ENCODE measurements around the gene AGER. TPM values are rescaled to one million over a fixed set of nuclear protein-coding genes. Genes with fewer than 3 reads are reported as not detected.

The AGER gene
- total and polyA plus RNA-seq, 4 donors: 1.4 to 16.5 (median 9.6) TPM

- H3K4me3 ChIP-seq (ENCODE audit: low read length in 2 of 2): peak within 1 kb of the TSS; percentile 45 to 54
- intact Hi-C loops (cut with DNase I): loop anchor here in 1 of 2 donors (1.0 to 10.0 kb wide), 6 partner anchors 23 to 636 kb away; partner anchors contain the start of genes DDX39B, DXO, FKBPL and PPT2
- ATAC-seq (ENCODE audit: low FRiP score) (peak; percentile 93), DNase-seq (peak; percentile 95 to 98)
- 0% methylated on average over 33 of the region's 33 CpGs for WGBS, 2 donors
- no peaks in the 10 kb centered on the region for H3K36me3 ChIP-seq (ENCODE audit: control insufficient read depth in 1 of 2, insufficient read depth in 2 of 2, low read length in 1 of 2)
- H3K9me3 ChIP-seq (ENCODE audit: control insufficient read depth, low read length): no peaks in the 10 kb centered on the region
- peaks cover 0 to 2% of the 10 kb centered on the region in 2 donors for H3K4me1 ChIP-seq (ENCODE audit: control insufficient read depth in 1 of 2, insufficient read depth in 2 of 2, low read length in 2 of 2)
- H3K27me3 ChIP-seq (ENCODE audit: control insufficient read depth in 1 of 2, insufficient read depth in 2 of 2, low read length in 1 of 2): no peaks in the 10 kb centered on the region
- H3K27ac ChIP-seq (ENCODE audit: low read depth in 1 of 2, low read length in 2 of 2): peak within 1 kb of the TSS; percentile 95
Measured at GRCh38 chr6:32177788-32178546, 6.1 kb downstream of the AGER start, which contains the start of gene RNF5. Gene RNF5, plus strand, starts transcription at chr6:32178405. Its CDS starts 107 bp downstream, at chr6:32178512.

- intact Hi-C loops (cut with DNase I): loop anchor here in 1 of 2 donors (2.0 to 10.0 kb wide), 5 partner anchors 22 to 635 kb away; partner anchors contain the start of genes DDX39B, DXO, PPT2 and ZBTB12
- Histone ChIP-seq H3K4me1 (ENCODE audit: control insufficient read depth in 1 of 2, insufficient read depth in 2 of 2, low read length in 2 of 2) (peaks cover 0 to 2% of the 10 kb centered on the region in 2 donors), H3K36me3 (ENCODE audit: control insufficient read depth in 1 of 2, insufficient read depth in 2 of 2, low read length in 1 of 2) (no peaks in the 10 kb centered on the region), H3K27me3 (ENCODE audit: control insufficient read depth in 1 of 2, insufficient read depth in 2 of 2, low read length in 1 of 2) (no peaks in the 10 kb centered on the region), H3K27ac (ENCODE audit: low read depth in 1 of 2, low read length in 2 of 2) (peak overlapping the region; percentile 95), H3K9me3 (ENCODE audit: control insufficient read depth, low read length) (no peaks in the 10 kb centered on the region), H3K4me3 (ENCODE audit: low read length in 2 of 2) (peak overlapping the region; percentile 44 to 45)
- 0 to 1% methylated on average over 20 of the region's 20 CpGs for WGBS, 2 donors
- peak; percentile 45 for ATAC-seq (ENCODE audit: low FRiP score)
- DNase-seq: no peak
Measured at GRCh38 chr6:32177183-32177787, 6.8 kb downstream of the AGER start.

- H3K27ac ChIP-seq (ENCODE audit: low read depth in 1 of 2, low read length in 2 of 2): peak overlapping the region; percentile 95
- no peak for ATAC-seq (ENCODE audit: low FRiP score)
- no peaks in the 10 kb centered on the region for H3K27me3 ChIP-seq (ENCODE audit: control insufficient read depth in 1 of 2, insufficient read depth in 2 of 2, low read length in 1 of 2)
- no peaks in the 10 kb centered on the region for H3K9me3 ChIP-seq (ENCODE audit: control insufficient read depth, low read length)
- peak; percentile 17 to 32 for DNase-seq
- intact Hi-C loops (cut with DNase I): loop anchor here in 1 of 2 donors (2.0 to 10.0 kb wide), 5 partner anchors 22 to 634 kb away; partner anchors contain the start of genes DDX39B, DXO, PPT2 and ZBTB12
- 5 to 11% methylated on average over 5 of the region's 5 CpGs for WGBS, 2 donors
- peaks cover 0 to 2% of the 10 kb centered on the region in 2 donors for H3K4me1 ChIP-seq (ENCODE audit: control insufficient read depth in 1 of 2, insufficient read depth in 2 of 2, low read length in 2 of 2)
- H3K36me3 ChIP-seq (ENCODE audit: control insufficient read depth in 1 of 2, insufficient read depth in 2 of 2, low read length in 1 of 2): no peaks in the 10 kb centered on the region
- peak overlapping the region; percentile 44 to 45 for H3K4me3 ChIP-seq (ENCODE audit: low read length in 2 of 2)
Measured at GRCh38 chr6:32176476-32177182, 7.4 kb downstream of the AGER start.

- DNase-seq (peak; percentile 98 to 99), ATAC-seq (ENCODE audit: low FRiP score) (peak; percentile 84)
- peaks cover 0 to 2% of the 10 kb centered on the region in 2 donors for H3K4me1 ChIP-seq (ENCODE audit: control insufficient read depth in 1 of 2, insufficient read depth in 2 of 2, low read length in 2 of 2)
- intact Hi-C loops (cut with DNase I): loop anchor here in 1 of 2 donors (2.0 to 10.0 kb wide), 5 partner anchors 21 to 634 kb away; partner anchors contain the start of genes DDX39B, DXO, PPT2 and ZBTB12
- WGBS, 2 donors: 0 to 1% methylated on average over 19 to 27 of the region's 27 CpGs
- H3K27me3 ChIP-seq (ENCODE audit: control insufficient read depth in 1 of 2, insufficient read depth in 2 of 2, low read length in 1 of 2): no peaks in the 10 kb centered on the region
- peak within 1 kb of the TSS; percentile 95 for H3K27ac ChIP-seq (ENCODE audit: low read depth in 1 of 2, low read length in 2 of 2)
- no peaks in the 10 kb centered on the region for H3K36me3 ChIP-seq (ENCODE audit: control insufficient read depth in 1 of 2, insufficient read depth in 2 of 2, low read length in 1 of 2)
- peak within 1 kb of the TSS; percentile 94 to 95 for H3K4me3 ChIP-seq (ENCODE audit: low read length in 2 of 2)
- H3K9me3 ChIP-seq (ENCODE audit: control insufficient read depth, low read length): no peaks in the 10 kb centered on the region
Measured at GRCh38 chr6:32175711-32176475, 8.2 kb downstream of the AGER start, which contains the start of gene AGPAT1. Gene AGPAT1, minus strand, starts transcription at chr6:32176084. Its CDS starts 4,588 bp downstream, at chr6:32171496.

GRCh38 chr6:32175322-32175710 is 8.7 kb downstream of the AGER start:
- intact Hi-C loops (cut with DNase I): loop anchor here in 1 of 2 donors (5.0 to 10.0 kb wide), 4 partner anchors 201 to 633 kb away; partner anchors contain the start of genes DDX39B, DXO and ZBTB12
- ATAC-seq (ENCODE audit: low FRiP score): no peak
- peaks cover 0 to 2% of the 10 kb centered on the region in 2 donors for H3K4me1 ChIP-seq (ENCODE audit: control insufficient read depth in 1 of 2, insufficient read depth in 2 of 2, low read length in 2 of 2)
- DNase-seq: peak in 1 of 2 donors; percentile 0
- no peaks in the 10 kb centered on the region for H3K9me3 ChIP-seq (ENCODE audit: control insufficient read depth, low read length)
- 0 to 5% methylated on average over 2 of the region's 2 CpGs for WGBS, 2 donors
- no peaks in the 10 kb centered on the region for H3K27me3 ChIP-seq (ENCODE audit: control insufficient read depth in 1 of 2, insufficient read depth in 2 of 2, low read length in 1 of 2)
- no peaks in the 10 kb centered on the region for H3K36me3 ChIP-seq (ENCODE audit: control insufficient read depth in 1 of 2, insufficient read depth in 2 of 2, low read length in 1 of 2)
- H3K27ac ChIP-seq (ENCODE audit: low read depth in 1 of 2, low read length in 2 of 2): peak overlapping the region in 1 of 2 donors; percentile 68
- peak overlapping the region; percentile 94 to 95 for H3K4me3 ChIP-seq (ENCODE audit: low read length in 2 of 2)

GRCh38 chr6:32174416-32174815 is 9.6 kb downstream of the AGER start:
- DNase-seq (peak in 1 of 2 donors; percentile 5), ATAC-seq (ENCODE audit: low FRiP score) (no peak)
- Histone ChIP-seq H3K9me3 (ENCODE audit: control insufficient read depth, low read length) (no peaks in the 10 kb centered on the region), H3K36me3 (ENCODE audit: control insufficient read depth in 1 of 2, insufficient read depth in 2 of 2, low read length in 1 of 2) (peaks cover 0 to 4% of the 10 kb centered on the region in 2 donors), H3K27me3 (ENCODE audit: control insufficient read depth in 1 of 2, insufficient read depth in 2 of 2, low read length in 1 of 2) (no peaks in the 10 kb centered on the region), H3K4me1 (ENCODE audit: control insufficient read depth in 1 of 2, insufficient read depth in 2 of 2, low read length in 2 of 2) (peaks cover 0 to 2% of the 10 kb centered on the region in 2 donors), H3K27ac (ENCODE audit: low read depth in 1 of 2, low read length in 2 of 2) (no peak overlapping the region), H3K4me3 (ENCODE audit: low read length in 2 of 2) (no peak overlapping the region)
- 88 to 94% methylated on average over 1 of the region's 1 CpG for WGBS, 2 donors
- intact Hi-C loops (cut with DNase I): loop anchor here in 1 of 2 donors (10.0 kb wide), 2 partner anchors 200 to 270 kb away; partner anchors contain the start of genes DXO and ZBTB12

GRCh38 chr6:32173051-32173727 is 10.9 kb downstream of the AGER start:
- Histone ChIP-seq H3K4me1 (ENCODE audit: control insufficient read depth in 1 of 2, insufficient read depth in 2 of 2, low read length in 2 of 2) (peaks cover 0 to 2% of the 10 kb centered on the region in 2 donors), H3K27ac (ENCODE audit: low read depth in 1 of 2, low read length in 2 of 2) (no peak overlapping the region)

More at GRCh38 chr6:32173051-32173727, 10.9 kb downstream of the AGER start:
- ATAC-seq (ENCODE audit: low FRiP score) (no peak), DNase-seq (peak; percentile 5 to 6)
- H3K4me3 ChIP-seq (ENCODE audit: low read length in 2 of 2): no peak overlapping the region
- H3K27me3 ChIP-seq (ENCODE audit: control insufficient read depth in 1 of 2, insufficient read depth in 2 of 2, low read length in 1 of 2): no peaks in the 10 kb centered on the region
- H3K36me3 ChIP-seq (ENCODE audit: control insufficient read depth in 1 of 2, insufficient read depth in 2 of 2, low read length in 1 of 2): peaks cover 0 to 4% of the 10 kb centered on the region in 2 donors
- no peaks in the 10 kb centered on the region for H3K9me3 ChIP-seq (ENCODE audit: control insufficient read depth, low read length)
- 72 to 76% methylated on average over 4 of the region's 4 CpGs for WGBS, 2 donors
- intact Hi-C loops (cut with DNase I): loop anchor here in 1 of 2 donors (10.0 kb wide), 2 partner anchors 198 to 268 kb away; partner anchors contain the start of genes DXO and ZBTB12

Measured in aorta (tissue), 5 donors.